Stomach (tissue), 9 donors: ENCODE measurements around the gene TCN2. TPM values are rescaled to one million over a fixed set of nuclear protein-coding genes. Genes with fewer than 3 reads are reported as not detected.

Experiments used
- DNase-seq, 2 donors: peaks; one replicate each; pipeline versions ENCODE4 v3.0.0 to v3.0.0-alpha.2; 2013 to 2019
- H3K27ac ChIP-seq, 5 donors: fragments of 200-600 bp in 4 of 5; sonication (generic) in 4 of 5; one replicate each; pipeline ENCODE4 v1.5.1; 2013 to 2019; ENCODE audit warnings: mild to moderate bottlenecking in 1 of 5, moderate library complexity in 1 of 5
- H3K27me3 ChIP-seq, 3 donors: fragments of 200-600 bp; sonication (generic); one replicate each; pipeline ENCODE4 v1.5.1; 2017 to 2019; ENCODE audit warnings: mixed run types in 1 of 3
- H3K36me3 ChIP-seq, 4 donors: fragments of 200-600 bp; sonication (generic); 1 replicate in 3 of 4; 2 replicates in 1 of 4; pipeline ENCODE4 v1.5.1; 2016 to 2019
- H3K4me1 ChIP-seq, 4 donors: fragments of 200-600 bp; sonication (generic); one replicate each; pipeline ENCODE4 v1.5.1; 2016 to 2019
- H3K4me3 ChIP-seq, 4 donors: fragments of 200-600 bp; sonication (generic) in 3 of 4; one replicate each; pipeline ENCODE4 v1.5.1; 2016 to 2019; ENCODE audit warnings: mild to moderate bottlenecking in 1 of 4
- H3K9me3 ChIP-seq, 4 donors: fragments of 200-600 bp; sonication (generic); one replicate each; pipeline ENCODE4 v1.5.1; 2016 to 2019
- EP300 ChIP-seq: sonication (generic); formaldehyde crosslinking; IDR thresholded peaks from one replicate; pipeline ENCODE4 v1.6.1; 2017; ENCODE audit warnings: antibody characterized with exemption
- POLR2A ChIP-seq, 4 donors: fragments of 450-650 bp; IDR thresholded peaks; one replicate each; pipeline ENCODE4 v1.6.1; 2016; ENCODE audit warnings: antibody characterized with exemption in 4 of 4, control low read depth in 2 of 4, mild to moderate bottlenecking in 1 of 4, moderate library complexity in 1 of 4
- POLR2AphosphoS5 ChIP-seq, 3 donors: sonication (generic); formaldehyde crosslinking; IDR thresholded peaks; one replicate each; pipeline ENCODE4 v1.6.1; 2016; ENCODE audit warnings: antibody characterized with exemption in 3 of 3
- WGBS, 5 donors: extraction: QIAGEN DNeasy Blood & Tissue Kit in 3 of 5; methylation state at CpG; one replicate each; pipeline versions ENCODE4 v1.1.5 to v1.1.7; 2013 to 2018; 5-methylcytosine and 5-hydroxymethylcytosine counted together
- intact Hi-C: fragments of 100-400 bp; cut with DNase I; formaldehyde crosslinking; loops from one replicate; pipeline ENCODE4 v1.15.1; 2023; ENCODE audit warnings: low total_unique reads
- polyA plus RNA-seq, 3 donors: library from polyadenylated mRNA; stranded (reverse); fragments of 200-250 nt; gene quantifications; one replicate each; pipeline ENCODE4 v1.2.3, GENCODE V29; 2013
- total RNA-seq, 5 donors: library from RNA; depleted of rRNA; stranded (reverse); fragments of >200 nt; gene quantifications; one replicate each; pipeline versions ENCODE4 v1.1.0 to v1.2.3, GENCODE V29; 2014 to 2016
- TF ChIP-seq, protein P1 (sequence below), 7 experiments: fragments of 450-650 bp in 4 of 7; fragments of 200-600 bp in 3 of 7; sonication (generic) in 3 of 7; IDR thresholded peaks; one replicate each; pipeline ENCODE4 v1.5.1; 2016 to 2019; ENCODE audit warnings: antibody characterized with exemption in 7 of 7, control low read depth in 2 of 7, mild to moderate bottlenecking in 1 of 7
- donor health status: healthy with polysubstance abuse.
- donor health status: Bipolar disorder and iron deficiency.
- donor health status: healthy.

The TCN2 gene
- total and polyA plus RNA-seq, 8 donors, result 1.4 to 16.3 (median 4.2) TPM

DNA sequence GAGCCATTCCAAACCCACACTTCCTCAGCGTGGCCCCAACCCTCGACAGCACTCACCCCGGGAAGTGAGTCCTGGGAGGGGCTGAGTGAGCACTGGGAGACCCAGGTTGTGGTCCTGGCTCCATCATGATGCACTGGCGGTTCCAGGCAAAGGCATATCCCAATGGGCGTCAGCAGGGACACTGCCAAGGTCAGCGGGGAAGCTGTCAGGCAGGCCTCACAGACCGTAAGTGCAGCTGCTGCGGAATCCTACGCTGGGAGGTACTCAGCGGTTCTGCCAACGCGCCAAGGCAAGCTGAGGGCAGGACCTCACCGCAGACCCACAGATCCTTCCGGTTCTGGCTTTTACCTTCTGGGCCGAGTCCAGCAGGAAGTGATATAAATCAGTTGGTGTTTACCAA, 31.1 kb upstream of the TCN2 start:
- no peak for TF ChIP-seq EP300
- peak in 1 of 3 donors; percentile 56 for TF ChIP-seq POLR2AphosphoS5 (IDR thresholded peaks at IDR 0.05)
- no peak overlapping the region for H3K4me3 ChIP-seq
- peaks cover 45 to 49% (median 47%) of the 10 kb centered on the region in 4 donors for H3K4me1 ChIP-seq
- H3K27me3 ChIP-seq, result no peaks in the 10 kb centered on the region
- peak in 1 of 2 donors; percentile 88 for DNase-seq
- H3K9me3 ChIP-seq, result no peaks in the 10 kb centered on the region
- 35 to 61% (median 36%) methylated on average over 5 to 15 of the region's 15 CpGs for WGBS, 5 donors
- peaks cover 47 to 58% (median 56%) of the 10 kb centered on the region in 4 donors for H3K36me3 ChIP-seq
- peak overlapping the region; percentile 82 to 88 (median 85) for H3K27ac ChIP-seq
- intact Hi-C loops, result no loop called here

DNA sequence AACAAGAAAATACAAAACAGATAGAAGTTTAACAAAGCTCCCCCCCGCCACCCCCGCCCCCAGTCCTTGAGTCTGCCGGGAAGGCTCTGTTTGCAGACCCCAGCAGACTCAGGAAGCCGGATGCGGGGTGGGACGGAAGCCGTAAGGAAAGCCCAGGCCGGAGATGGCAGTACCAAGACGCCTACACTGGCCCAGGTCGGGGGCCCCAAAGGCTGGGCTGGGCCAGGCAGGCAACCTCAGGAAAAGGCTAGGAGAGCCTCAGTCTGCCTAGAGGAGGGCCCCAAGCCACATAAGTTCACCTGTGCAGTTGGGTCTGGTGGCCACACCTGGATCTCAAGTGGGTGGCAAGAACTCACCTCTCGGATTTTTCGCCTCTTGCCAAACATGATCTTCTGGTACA, 28.5 kb upstream of the TCN2 start:
- H3K36me3 ChIP-seq, result peaks cover 73 to 84% (median 82%) of the 10 kb centered on the region in 4 donors
- no peak overlapping the region for H3K27ac ChIP-seq
- TF ChIP-seq POLR2AphosphoS5 (IDR thresholded peaks at IDR 0.05) (no peak), EP300 (no peak), POLR2A (IDR thresholded peaks at IDR 0.05) (no peak)
- TF ChIP-seq, protein P1, sequence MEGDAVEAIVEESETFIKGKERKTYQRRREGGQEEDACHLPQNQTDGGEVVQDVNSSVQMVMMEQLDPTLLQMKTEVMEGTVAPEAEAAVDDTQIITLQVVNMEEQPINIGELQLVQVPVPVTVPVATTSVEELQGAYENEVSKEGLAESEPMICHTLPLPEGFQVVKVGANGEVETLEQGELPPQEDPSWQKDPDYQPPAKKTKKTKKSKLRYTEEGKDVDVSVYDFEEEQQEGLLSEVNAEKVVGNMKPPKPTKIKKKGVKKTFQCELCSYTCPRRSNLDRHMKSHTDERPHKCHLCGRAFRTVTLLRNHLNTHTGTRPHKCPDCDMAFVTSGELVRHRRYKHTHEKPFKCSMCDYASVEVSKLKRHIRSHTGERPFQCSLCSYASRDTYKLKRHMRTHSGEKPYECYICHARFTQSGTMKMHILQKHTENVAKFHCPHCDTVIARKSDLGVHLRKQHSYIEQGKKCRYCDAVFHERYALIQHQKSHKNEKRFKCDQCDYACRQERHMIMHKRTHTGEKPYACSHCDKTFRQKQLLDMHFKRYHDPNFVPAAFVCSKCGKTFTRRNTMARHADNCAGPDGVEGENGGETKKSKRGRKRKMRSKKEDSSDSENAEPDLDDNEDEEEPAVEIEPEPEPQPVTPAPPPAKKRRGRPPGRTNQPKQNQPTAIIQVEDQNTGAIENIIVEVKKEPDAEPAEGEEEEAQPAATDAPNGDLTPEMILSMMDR (IDR thresholded peaks at IDR 0.05), result no peak
- H3K4me3 ChIP-seq, result no peak overlapping the region
- WGBS, 5 donors, result 89 to 93% (median 91%) methylated on average over 12 of the region's 12 CpGs
- H3K27me3 ChIP-seq, result no peaks in the 10 kb centered on the region
- peaks cover 32 to 34% (median 33%) of the 10 kb centered on the region in 4 donors for H3K4me1 ChIP-seq
- intact Hi-C loops, result no loop called here
- H3K9me3 ChIP-seq, result no peaks in the 10 kb centered on the region
- DNase-seq, result no peak

DNA sequence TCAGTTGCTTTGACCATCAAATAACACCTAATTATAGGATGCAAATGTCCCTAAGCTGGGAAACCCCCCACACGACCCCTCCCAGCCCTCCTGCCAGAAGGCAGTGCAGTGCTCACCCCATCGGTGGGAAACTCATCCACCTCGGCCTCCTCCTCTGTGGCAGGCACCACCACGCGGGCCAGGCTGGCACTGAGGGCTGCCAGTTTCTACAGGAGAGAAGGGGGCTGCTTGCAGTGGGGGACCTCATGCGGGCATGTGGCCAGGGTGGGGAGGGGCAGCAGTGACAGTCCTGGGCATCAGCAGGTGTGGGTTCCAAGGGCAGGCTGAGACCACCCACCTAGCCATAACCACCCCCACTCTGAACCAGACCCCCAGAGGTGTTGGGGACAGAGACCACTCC, 26.1 kb upstream of the TCN2 start:
- Histone ChIP-seq H3K4me1 (peaks cover 11 to 14% (median 12%) of the 10 kb centered on the region in 4 donors), H3K4me3 (no peak overlapping the region), H3K36me3 (peaks cover 97 to 100% (median 100%) of the 10 kb centered on the region in 4 donors), H3K27me3 (no peaks in the 10 kb centered on the region), H3K9me3 (no peaks in the 10 kb centered on the region), H3K27ac (no peak overlapping the region)
- intact Hi-C loops, result no loop called here
- DNase-seq, result no peak
- 58 to 89% (median 82%) methylated on average over 2 to 6 of the region's 6 CpGs for WGBS, 5 donors
- TF ChIP-seq POLR2AphosphoS5 (IDR thresholded peaks at IDR 0.05), result no peak
- TF ChIP-seq EP300, result no peak
- no peak for TF ChIP-seq POLR2A (IDR thresholded peaks at IDR 0.05)
- TF ChIP-seq, protein P1 (IDR thresholded peaks at IDR 0.05), result no peak

DNA sequence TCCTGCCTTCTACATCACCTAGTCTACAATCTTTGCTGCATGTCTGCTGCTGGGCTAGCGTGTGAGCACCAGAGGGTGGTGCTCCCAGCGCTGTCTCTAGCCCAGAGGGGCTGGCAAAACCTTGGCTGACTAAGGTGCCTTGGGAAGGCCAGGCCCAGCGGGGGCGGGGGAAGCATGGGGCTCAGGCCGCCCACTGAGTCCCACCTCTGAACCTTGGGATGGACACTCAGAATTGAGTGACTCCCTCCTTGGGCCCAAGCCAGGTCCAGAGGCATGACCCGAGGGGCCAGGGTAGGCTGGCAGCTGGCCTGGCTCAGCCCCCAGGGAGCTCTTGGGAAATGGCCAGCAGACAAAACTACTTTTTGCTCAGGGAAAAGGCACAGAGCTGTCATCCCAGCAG, 24.9 kb upstream of the TCN2 start:
- H3K27me3 ChIP-seq, result no peaks in the 10 kb centered on the region
- TF ChIP-seq POLR2AphosphoS5 (IDR thresholded peaks at IDR 0.05), result no peak
- TF ChIP-seq POLR2A (IDR thresholded peaks at IDR 0.05), result no peak
- no peak for TF ChIP-seq EP300
- TF ChIP-seq, protein P1 (IDR thresholded peaks at IDR 0.05), result no peak
- H3K27ac ChIP-seq, result no peak overlapping the region
- DNase-seq, result no peak
- peaks cover 0 to 4% (median under 1%) of the 10 kb centered on the region in 4 donors for H3K4me1 ChIP-seq
- peaks cover 100% of the 10 kb centered on the region in 4 donors for H3K36me3 ChIP-seq
- no peak overlapping the region for H3K4me3 ChIP-seq
- WGBS, 5 donors, result 47 to 91% (median 84%) methylated on average over 2 to 6 of the region's 6 CpGs
- H3K9me3 ChIP-seq, result no peaks in the 10 kb centered on the region
- intact Hi-C loops, result no loop called here

DNA sequence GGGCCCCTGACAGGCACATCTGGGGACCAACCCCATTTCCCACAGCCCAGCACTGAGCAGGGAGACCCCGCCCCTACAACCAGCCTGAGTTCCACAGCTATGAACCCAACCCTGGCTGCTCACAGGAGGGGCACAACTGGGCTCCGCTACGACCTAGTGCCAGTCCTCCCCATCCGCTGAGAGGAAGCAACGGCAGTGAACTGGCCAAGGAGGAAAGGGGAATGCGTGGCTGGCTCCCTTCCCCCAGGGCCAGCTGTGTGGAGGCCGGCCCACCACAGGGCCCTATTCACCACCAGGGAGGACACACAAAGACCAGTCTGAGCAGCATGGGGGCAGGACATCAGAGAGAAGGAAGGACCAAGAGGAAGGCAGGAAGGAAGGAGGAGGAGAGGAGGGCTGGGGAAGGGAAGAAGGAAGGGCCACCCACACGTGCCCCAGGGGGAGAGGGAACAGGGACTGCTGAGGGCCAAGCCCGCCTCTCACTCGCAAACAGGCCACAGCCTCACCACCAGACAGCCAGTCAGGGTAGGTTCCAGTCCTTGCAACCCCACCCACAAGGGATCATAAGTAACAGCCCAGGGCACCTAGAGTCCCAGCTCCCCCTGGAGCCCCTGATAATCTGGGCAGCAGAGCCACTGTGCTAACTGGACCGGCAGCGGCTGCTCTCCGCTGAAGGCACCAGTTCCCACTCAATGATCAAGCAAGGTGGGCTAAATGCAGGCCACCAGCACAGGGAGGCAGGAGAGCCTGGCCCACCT, 24.0 kb upstream of the TCN2 start:
- peaks cover 100% of the 10 kb centered on the region in 4 donors for H3K36me3 ChIP-seq
- intact Hi-C loops, result no loop called here
- no peak overlapping the region for H3K4me3 ChIP-seq
- H3K9me3 ChIP-seq, result no peaks in the 10 kb centered on the region
- no peak for DNase-seq
- no peak overlapping the region for H3K27ac ChIP-seq
- H3K27me3 ChIP-seq, result no peaks in the 10 kb centered on the region
- no peak for TF ChIP-seq EP300
- no peak for TF ChIP-seq POLR2AphosphoS5 (IDR thresholded peaks at IDR 0.05)
- no peak for TF ChIP-seq POLR2A (IDR thresholded peaks at IDR 0.05)
- TF ChIP-seq, protein P1 (IDR thresholded peaks at IDR 0.05), result no peak
- H3K4me1 ChIP-seq, result no peaks in the 10 kb centered on the region
- 74 to 85% (median 78%) methylated on average over 10 to 13 of the region's 13 CpGs for WGBS, 5 donors
